Gastroesophageal sphincter (tissue), 3 donors: ENCODE results near the gene MYOM1.

Source experiments
- CTCF ChIP-seq, 4 experiments: fragments of 200-600 bp in 2 of 4; fragments of 450-650 bp in 2 of 4; sonication (generic) in 1 of 4; IDR thresholded peaks; one replicate each; pipeline ENCODE4 v1.5.1; 2017 to 2019; ENCODE audit warnings: antibody characterized with exemption in 4 of 4, mild to moderate bottlenecking in 2 of 4, moderate library complexity in 2 of 4
- EP300 ChIP-seq: sonication (generic); formaldehyde crosslinking; IDR thresholded peaks from one replicate; pipeline ENCODE4 v1.6.1; 2017; ENCODE audit warnings: antibody characterized with exemption, mild to moderate bottlenecking
- POLR2A ChIP-seq, 2 donors: fragments of 450-650 bp; IDR thresholded peaks; one replicate each; pipeline ENCODE4 v1.6.1; 2017; ENCODE audit warnings: antibody characterized with exemption in 2 of 2, mild to moderate bottlenecking in 2 of 2, moderate library complexity in 1 of 2
- POLR2AphosphoS5 ChIP-seq: sonication (generic); formaldehyde crosslinking; IDR thresholded peaks from one replicate; pipeline ENCODE4 v1.6.1; 2017; ENCODE audit warnings: antibody characterized with exemption

GRCh38 chr18:3086871-3087270, 132.9 kb downstream of the MYOM1 start:
- TF ChIP-seq CTCF (IDR thresholded peaks at IDR 0.05) = no peak
- no peak for TF ChIP-seq POLR2A (IDR thresholded peaks at IDR 0.05)
- TF ChIP-seq EP300 = no peak
- no peak for TF ChIP-seq POLR2AphosphoS5
